Measurements from ENCODE around the gene ZNF608.

Gene ZNF608

GRCh38 chr5:124754206-124754927 lies 7.9 kb upstream of the ZNF608 start:
- no peak for DNase-seq

- DNase-seq: no peak
Observed at GRCh38 chr5:124752854-124753720, 6.6 kb upstream of the ZNF608 start.

- no peak for DNase-seq
Observed at GRCh38 chr5:124751031-124751430, 4.6 kb upstream of the ZNF608 start.

- DNase-seq: peak; percentile 47
Observed at GRCh38 chr5:124748687-124749594, 2.5 kb upstream of the ZNF608 start.

DNA sequence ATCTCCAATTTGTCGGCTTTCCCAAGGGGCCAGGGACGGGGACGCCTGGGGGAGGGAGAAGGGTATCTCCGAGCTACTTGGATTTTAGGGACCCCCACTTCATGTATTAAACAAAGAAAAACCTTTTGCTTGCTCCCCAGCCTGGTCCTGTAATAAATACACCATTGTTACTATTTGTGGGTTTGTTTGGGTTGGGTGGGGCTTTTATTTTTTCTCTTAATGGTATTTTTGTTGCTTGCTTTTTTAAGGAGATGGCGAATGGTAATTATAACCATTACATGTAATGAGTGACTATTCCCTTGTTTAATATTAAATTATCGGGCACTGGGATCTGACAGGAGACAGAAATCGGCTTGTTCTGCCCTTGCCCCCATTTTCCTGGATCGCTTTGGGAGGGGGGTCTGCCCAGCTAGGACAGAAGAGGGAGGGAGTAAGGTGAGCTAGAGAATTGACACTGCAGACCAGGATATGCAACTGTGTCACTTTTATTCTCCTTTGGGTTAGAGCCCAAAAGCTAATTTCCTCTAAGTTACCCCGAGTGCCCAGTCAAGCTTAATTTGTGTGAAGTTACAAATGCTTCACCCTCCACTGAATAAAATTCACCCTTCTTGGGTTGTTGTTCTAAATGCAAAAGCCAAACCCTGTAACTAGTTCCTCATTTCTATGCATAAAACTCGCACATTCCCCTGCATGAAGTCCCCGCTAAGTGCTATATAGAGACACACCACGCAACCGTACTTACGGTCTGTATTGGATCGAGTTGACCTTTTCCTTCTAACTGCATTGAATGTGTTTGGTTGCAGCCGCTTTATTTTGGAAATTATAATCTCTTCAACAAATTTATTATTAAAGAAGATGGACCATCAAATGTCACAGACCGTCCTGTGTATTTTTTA lies 1.6 kb upstream of the ZNF608 start:
- DNase-seq: no peak

- peak; percentile 48 for DNase-seq
Observed at GRCh38 chr5:124746916-124747790, 714 bp upstream of the ZNF608 start.

DNA sequence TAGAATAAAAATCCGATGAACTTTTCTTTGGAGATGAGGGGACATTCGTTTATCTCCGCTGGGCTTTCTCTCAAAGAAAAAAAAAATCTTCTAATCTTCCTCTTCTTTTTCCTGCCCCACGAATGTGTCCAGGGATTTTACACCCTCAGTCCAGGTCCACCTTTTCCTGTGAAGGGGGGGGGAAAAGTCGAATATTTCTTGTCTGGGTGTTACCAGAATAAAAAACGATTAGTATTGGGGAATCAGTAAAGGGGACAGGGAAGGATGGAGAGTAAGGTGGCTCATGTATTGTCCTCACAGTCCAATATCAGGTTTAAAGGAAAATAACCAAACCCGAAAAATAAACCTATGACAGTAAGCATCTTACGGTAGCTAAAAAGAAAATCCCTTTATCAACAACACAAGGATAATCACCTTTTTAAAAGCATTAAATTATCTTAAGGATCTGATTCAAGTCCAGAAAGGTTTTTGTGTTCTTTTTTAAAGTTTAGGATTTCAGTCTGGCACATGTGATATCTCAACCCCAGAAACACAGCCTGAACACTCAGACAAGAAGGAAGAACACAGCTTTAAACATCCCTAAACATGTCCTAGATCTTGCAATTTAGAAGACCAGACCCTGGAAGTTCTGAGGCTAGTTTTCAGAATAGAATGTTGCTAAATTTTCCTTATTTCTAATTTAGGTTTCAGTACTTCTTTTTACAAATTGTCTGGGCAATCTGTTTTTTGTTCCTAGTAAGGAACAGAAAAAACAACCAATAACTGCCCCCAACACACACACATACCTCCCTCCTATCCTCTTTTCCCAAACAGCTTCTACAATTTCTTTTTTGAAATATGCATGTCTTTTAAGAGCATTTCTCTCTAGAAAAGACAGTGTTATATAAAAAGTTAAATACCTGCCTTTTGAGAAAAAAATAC lies 1.2 kb downstream of the ZNF608 start:
- no peak for DNase-seq

GRCh38 chr5:124744170-124744971 lies 2.1 kb downstream of the ZNF608 start:
- DNase-seq: no peak

DNA sequence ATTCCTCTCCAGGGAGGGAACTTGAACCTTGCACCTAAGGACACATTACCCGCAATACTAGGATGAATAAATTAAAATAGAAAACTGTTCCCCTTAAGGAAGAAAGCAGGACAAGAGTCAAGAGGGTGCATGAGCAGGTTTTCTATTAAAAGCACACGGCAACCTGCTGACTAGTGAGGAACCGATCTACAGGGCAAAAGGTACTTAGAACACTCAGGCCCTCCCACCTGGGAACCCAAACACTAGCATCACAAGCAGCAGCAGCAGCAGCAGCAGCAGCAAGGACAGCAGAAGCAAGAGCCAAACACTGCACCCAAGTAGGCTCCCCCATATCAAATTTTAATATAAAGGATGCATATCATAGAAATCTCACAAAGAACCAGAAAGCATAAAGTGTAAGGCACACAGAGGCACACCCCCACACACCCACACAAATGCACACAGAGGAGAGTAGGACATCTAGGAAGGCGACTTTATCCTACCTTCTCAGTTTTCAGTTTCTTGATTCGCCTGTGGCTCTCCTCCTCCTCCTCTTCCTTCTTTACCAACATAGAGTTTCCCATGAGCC lies 2.8 kb downstream of the ZNF608 start:
- DNase-seq: no peak

DNA sequence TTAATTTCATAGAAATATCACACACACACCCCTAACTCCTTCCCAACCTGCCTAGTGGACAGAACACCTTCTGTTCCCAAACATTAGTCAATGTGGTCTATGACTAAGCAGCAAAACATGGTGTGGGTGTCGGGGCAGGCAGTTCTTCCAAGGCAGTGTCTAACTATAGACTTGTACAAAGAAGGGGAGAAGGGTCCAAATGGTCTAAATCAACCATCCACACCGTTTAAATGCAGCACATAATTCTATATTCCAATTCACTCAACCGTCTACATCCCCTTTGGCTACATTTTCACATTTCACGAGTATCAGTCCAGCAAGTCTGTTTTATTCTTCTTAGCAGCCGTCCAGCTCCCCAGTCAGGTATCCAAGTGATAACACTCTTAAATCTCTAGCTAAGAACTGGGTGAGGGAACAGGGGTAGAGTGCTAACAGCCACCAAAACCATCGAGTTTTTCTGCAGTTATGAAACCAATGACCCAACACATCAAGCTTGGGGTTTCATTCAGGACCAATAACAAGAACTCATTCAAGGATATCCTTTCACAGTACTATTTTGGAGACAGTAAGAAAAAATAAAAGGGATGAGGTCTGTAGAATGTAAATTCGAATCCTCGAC lies 3.3 kb downstream of the ZNF608 start:
- DNase-seq: no peak

DNA sequence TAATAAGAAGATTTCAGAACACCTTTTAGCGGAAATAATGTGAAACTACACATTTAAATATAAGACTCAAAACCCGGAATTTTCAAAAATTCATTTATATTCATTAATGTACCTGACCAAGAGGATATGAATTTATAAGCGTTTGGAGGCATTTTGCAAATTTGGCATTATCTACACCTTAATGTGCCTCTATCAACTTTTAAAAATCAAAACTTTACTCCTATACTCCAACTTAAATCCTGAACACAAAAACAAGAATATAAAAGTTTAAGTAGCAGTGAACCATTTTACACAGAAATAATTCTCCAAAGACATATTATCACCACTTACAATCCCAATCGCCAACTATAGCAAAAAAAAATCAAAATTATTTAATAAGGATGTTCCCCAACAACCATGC lies 3.9 kb downstream of the ZNF608 start:
- DNase-seq: no peak

GRCh38 chr5:124741711-124742496 lies 4.5 kb downstream of the ZNF608 start:
- no peak for DNase-seq

DNA sequence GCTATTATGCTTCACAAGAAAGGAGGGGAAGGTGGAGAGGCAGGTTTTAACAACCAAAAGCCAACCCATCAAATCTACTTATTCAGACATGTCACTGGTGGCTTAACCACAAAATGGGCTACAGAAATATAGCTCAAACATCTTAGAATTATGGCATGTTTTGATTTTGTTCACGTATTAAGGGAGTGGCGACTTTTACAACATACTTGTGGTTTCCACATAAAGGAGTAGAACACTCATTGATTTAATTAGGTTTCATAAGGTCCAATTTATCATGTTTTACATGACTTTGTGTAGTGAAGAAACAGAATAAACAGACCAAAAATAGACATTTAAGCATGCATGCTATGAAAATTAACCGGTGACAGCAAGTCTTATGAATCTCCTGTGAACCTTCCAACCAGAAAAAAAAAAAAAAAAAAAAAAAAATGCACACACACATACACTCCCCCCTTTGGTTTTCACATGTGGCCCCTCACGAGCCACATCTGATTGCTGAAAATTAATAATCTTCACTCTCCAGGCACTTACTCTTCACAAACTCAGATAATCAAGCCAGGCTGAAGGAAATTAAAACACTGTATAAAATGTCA lies 5.4 kb downstream of the ZNF608 start:
- DNase-seq: no peak

DNA sequence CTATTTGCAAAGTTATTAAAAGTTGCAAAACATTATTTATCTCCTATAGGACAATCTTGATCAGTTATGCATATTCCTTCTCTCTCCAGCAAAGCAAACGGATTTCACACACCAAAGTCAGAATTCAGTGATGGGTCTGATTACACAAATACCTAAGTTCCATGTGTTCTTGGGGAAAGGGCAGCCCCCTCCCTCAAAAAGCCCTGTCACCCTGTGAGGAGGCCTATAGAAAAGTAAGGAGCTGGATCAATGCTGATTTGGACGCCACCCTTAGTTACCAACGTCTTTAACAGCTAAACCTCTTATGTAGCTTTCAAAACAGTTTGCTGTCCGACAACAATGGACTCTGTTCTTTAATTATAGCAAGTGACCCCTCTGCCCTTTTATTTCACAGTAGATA lies 6.4 kb downstream of the ZNF608 start:
- DNase-seq: no peak

DNA sequence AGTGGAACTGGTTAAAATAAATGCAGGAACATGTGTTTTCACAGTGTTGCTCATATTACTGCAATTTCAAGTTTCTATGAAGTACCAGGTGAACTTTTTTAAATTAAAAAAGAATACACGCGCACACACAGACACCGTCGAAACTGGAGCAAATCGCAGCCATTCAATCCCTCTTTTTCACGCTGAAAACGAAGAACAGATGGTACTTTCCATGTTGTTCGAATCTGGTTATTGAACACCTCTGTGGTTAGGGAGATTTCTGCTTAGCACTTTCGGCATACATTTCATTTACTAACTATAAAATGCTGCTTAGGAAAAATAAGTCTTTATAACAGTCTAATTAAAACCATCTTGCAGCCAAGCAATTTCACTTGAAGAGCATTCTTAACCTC lies 6.8 kb downstream of the ZNF608 start:
- DNase-seq: no peak

GRCh38 chr5:124738681-124739633 lies 7.5 kb downstream of the ZNF608 start:
- DNase-seq: peak; percentile 68

Data from NCI-H1417 treated with DMSO at 0.1 percent for 48 hours (cell line).